ENCODE measurements around the gene DXO.
"Not testable (repeated sequence)": the region's sequence is repeated elsewhere in the genome, so short reads cannot be mapped to it uniquely, and the experiment has no call there.

- TF ChIP-seq, protein P1, sequence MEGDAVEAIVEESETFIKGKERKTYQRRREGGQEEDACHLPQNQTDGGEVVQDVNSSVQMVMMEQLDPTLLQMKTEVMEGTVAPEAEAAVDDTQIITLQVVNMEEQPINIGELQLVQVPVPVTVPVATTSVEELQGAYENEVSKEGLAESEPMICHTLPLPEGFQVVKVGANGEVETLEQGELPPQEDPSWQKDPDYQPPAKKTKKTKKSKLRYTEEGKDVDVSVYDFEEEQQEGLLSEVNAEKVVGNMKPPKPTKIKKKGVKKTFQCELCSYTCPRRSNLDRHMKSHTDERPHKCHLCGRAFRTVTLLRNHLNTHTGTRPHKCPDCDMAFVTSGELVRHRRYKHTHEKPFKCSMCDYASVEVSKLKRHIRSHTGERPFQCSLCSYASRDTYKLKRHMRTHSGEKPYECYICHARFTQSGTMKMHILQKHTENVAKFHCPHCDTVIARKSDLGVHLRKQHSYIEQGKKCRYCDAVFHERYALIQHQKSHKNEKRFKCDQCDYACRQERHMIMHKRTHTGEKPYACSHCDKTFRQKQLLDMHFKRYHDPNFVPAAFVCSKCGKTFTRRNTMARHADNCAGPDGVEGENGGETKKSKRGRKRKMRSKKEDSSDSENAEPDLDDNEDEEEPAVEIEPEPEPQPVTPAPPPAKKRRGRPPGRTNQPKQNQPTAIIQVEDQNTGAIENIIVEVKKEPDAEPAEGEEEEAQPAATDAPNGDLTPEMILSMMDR (optimal IDR thresholded peaks at IDR 0.05 in 1 of 3, IDR thresholded peaks at IDR 0.05 in 1 of 3, conservative IDR thresholded peaks at IDR 0.05 in 1 of 3; ENCODE audit: extremely low read depth in 1 of 3, insufficient read depth in 2 of 3, low read length in 3 of 3): not testable (repeated sequence)
- not testable (repeated sequence) for TF ChIP-seq EZH2 (IDR thresholded peaks at IDR 0.05; ENCODE audit: low read length)
Measured at GRCh38 chr6:31981744-31982143, 9.8 kb upstream of the DXO start, which contains the start of gene C4A.

All from keratinocyte (primary cell).